Measurements from ENCODE around the gene JPH3. TPM values are rescaled to one million over a fixed set of nuclear protein-coding genes. Genes with fewer than 3 reads are reported as not detected.
"Not testable (repeated sequence)": the region's sequence is repeated elsewhere in the genome, so short reads cannot be mapped to it uniquely, and the experiment has no call there.

The JPH3 gene
- total RNA-seq, 1 donor from 2014 or later, result not detected

- intact Hi-C loops (cut with DNase I), result no loop called here
- ATAC-seq (no peak), DNase-seq (ENCODE audit: missing footprints) (no peak)
These were observed 62.5 kb downstream of the JPH3 start for GRCh38 chr16:87664792-87665191.

GRCh38 chr16:87665193-87665592 is 62.9 kb downstream of the JPH3 start:
- DNase-seq (ENCODE audit: missing footprints) (no peak), ATAC-seq (no peak)
- intact Hi-C loops (cut with DNase I), result no loop called here

- DNase-seq (ENCODE audit: missing footprints), result no peak
- intact Hi-C loops (cut with DNase I), result no loop called here
- ATAC-seq, result no peak
These were observed 64.6 kb downstream of the JPH3 start for GRCh38 chr16:87666919-87667318.

- intact Hi-C loops (cut with DNase I), result no loop called here
- ATAC-seq (no peak), DNase-seq (ENCODE audit: missing footprints) (no peak)
These were observed 65.1 kb downstream of the JPH3 start for GRCh38 chr16:87667443-87667842.

GRCh38 chr16:87667946-87668345 is 65.6 kb downstream of the JPH3 start:
- ATAC-seq, result no peak
- intact Hi-C loops (cut with DNase I), result no loop called here
- no peak for DNase-seq (ENCODE audit: missing footprints)

GRCh38 chr16:87669672-87670071 is 67.4 kb downstream of the JPH3 start:
- intact Hi-C loops (cut with DNase I), result no loop called here
- DNase-seq (ENCODE audit: missing footprints) (no peak), ATAC-seq (no peak)

GRCh38 chr16:87671221-87671620 is 68.9 kb downstream of the JPH3 start:
- intact Hi-C loops (cut with DNase I), result no loop called here

GRCh38 chr16:87671715-87672270 is 69.5 kb downstream of the JPH3 start:
- ATAC-seq, result no peak

More at GRCh38 chr16:87671221-87671620, 68.9 kb downstream of the JPH3 start:
- no peak for ATAC-seq
- DNase-seq (ENCODE audit: missing footprints), result no peak

GRCh38 chr16:87674419-87674818 is 72.1 kb downstream of the JPH3 start:
- DNase-seq (ENCODE audit: missing footprints) (no peak), ATAC-seq (no peak)
- intact Hi-C loops (cut with DNase I), result no loop called here

More at GRCh38 chr16:87671715-87672270, 69.5 kb downstream of the JPH3 start:
- no peak for DNase-seq (ENCODE audit: missing footprints)
- intact Hi-C loops (cut with DNase I), result no loop called here

- DNase-seq (ENCODE audit: missing footprints) (no peak), ATAC-seq (no peak)
- intact Hi-C loops (cut with DNase I), result no loop called here
These were observed 72.9 kb downstream of the JPH3 start for GRCh38 chr16:87675111-87675719.

GRCh38 chr16:87677830-87678229 is 75.5 kb downstream of the JPH3 start:
- intact Hi-C loops (cut with DNase I), result no loop called here
- no peak for DNase-seq (ENCODE audit: missing footprints)
- no peak for ATAC-seq

GRCh38 chr16:87678618-87679017 is 76.3 kb downstream of the JPH3 start:
- intact Hi-C loops (cut with DNase I), result no loop called here
- DNase-seq (ENCODE audit: missing footprints), result no peak
- ATAC-seq, result no peak

GRCh38 chr16:87679593-87680271 is 77.4 kb downstream of the JPH3 start:
- DNase-seq (ENCODE audit: missing footprints) (no peak), ATAC-seq (no peak)
- intact Hi-C loops (cut with DNase I), result no loop called here

GRCh38 chr16:87680272-87680644 is 78.0 kb downstream of the JPH3 start:
- no peak for ATAC-seq
- DNase-seq (ENCODE audit: missing footprints), result no peak
- intact Hi-C loops (cut with DNase I), result no loop called here

GRCh38 chr16:87681051-87681602 is 78.8 kb downstream of the JPH3 start:
- ATAC-seq; intact Hi-C loops (cut with DNase I); DNase-seq (ENCODE audit: missing footprints): not testable (repeated sequence)

GRCh38 chr16:87681981-87682570 is 79.8 kb downstream of the JPH3 start:
- intact Hi-C loops (cut with DNase I), result no loop called here
- DNase-seq (ENCODE audit: missing footprints) (no peak), ATAC-seq (no peak)

- intact Hi-C loops (cut with DNase I), result no loop called here
- ATAC-seq (no peak), DNase-seq (ENCODE audit: missing footprints) (no peak)
These were observed 80.6 kb downstream of the JPH3 start for GRCh38 chr16:87682852-87683399.

- ATAC-seq, result no peak
- intact Hi-C loops (cut with DNase I), result no loop called here
These were observed 81.9 kb downstream of the JPH3 start for GRCh38 chr16:87684106-87684677.

GRCh38 chr16:87684711-87685404 is 82.5 kb downstream of the JPH3 start:
- DNase-seq (ENCODE audit: missing footprints), result no peak

More at GRCh38 chr16:87684106-87684677, 81.9 kb downstream of the JPH3 start:
- no peak for DNase-seq (ENCODE audit: missing footprints)

More at GRCh38 chr16:87684711-87685404, 82.5 kb downstream of the JPH3 start:
- ATAC-seq, result no peak
- intact Hi-C loops (cut with DNase I), result no loop called here
